ENCODE data around the gene YJEFN3. TPM values are rescaled to one million over a fixed set of nuclear protein-coding genes. Genes with fewer than 3 reads are reported as not detected.

Gene YJEFN3
- total RNA-seq, 4 donors from 2014 or later, result 1.1 to 12.0 (median 1.7) TPM

GRCh38 chr19:19543101-19543500 lies 14.4 kb downstream of the YJEFN3 start:
- H3K4me3 ChIP-seq, result no peak overlapping the region
- H3K9me3 ChIP-seq, result no peaks in the 10 kb centered on the region
- H3K27me3 ChIP-seq, result peaks cover 40% of the 10 kb centered on the region
- H3K36me3 ChIP-seq, result no peaks in the 10 kb centered on the region
- TF ChIP-seq CTCF (IDR thresholded peaks at IDR 0.05) (no peak), POLR2A (IDR thresholded peaks at IDR 0.05) (no peak), EP300 (IDR thresholded peaks at IDR 0.05) (no peak), POLR2AphosphoS5 (IDR thresholded peaks at IDR 0.05) (no peak)
- H3K4me1 ChIP-seq, result peaks cover 37% of the 10 kb centered on the region
- H3K27ac ChIP-seq, result no peak overlapping the region
- 93% methylated on average over 7 of the region's 13 CpGs for WGBS
- no peak for DNase-seq (ENCODE audit: low spot score in 2 of 2)

- Histone ChIP-seq H3K27ac (no peak overlapping the region), H3K4me1 (peaks cover 32% of the 10 kb centered on the region), H3K36me3 (no peaks in the 10 kb centered on the region), H3K4me3 (no peak overlapping the region), H3K27me3 (peaks cover 43% of the 10 kb centered on the region), H3K9me3 (no peaks in the 10 kb centered on the region)
- no peak for DNase-seq (ENCODE audit: low spot score in 2 of 2)
- TF ChIP-seq EP300 (IDR thresholded peaks at IDR 0.05), result no peak
- no peak for TF ChIP-seq CTCF (IDR thresholded peaks at IDR 0.05)
- WGBS, result 97% methylated on average over 18 of the region's 19 CpGs
These were observed 14.9 kb downstream of the YJEFN3 start for GRCh38 chr19:19543640-19544039.

GRCh38 chr19:19544257-19544953 lies 15.7 kb downstream of the YJEFN3 start:
- peaks cover 49% of the 10 kb centered on the region for H3K27me3 ChIP-seq
- 92% methylated on average over 42 of the region's 75 CpGs for WGBS

DNA sequence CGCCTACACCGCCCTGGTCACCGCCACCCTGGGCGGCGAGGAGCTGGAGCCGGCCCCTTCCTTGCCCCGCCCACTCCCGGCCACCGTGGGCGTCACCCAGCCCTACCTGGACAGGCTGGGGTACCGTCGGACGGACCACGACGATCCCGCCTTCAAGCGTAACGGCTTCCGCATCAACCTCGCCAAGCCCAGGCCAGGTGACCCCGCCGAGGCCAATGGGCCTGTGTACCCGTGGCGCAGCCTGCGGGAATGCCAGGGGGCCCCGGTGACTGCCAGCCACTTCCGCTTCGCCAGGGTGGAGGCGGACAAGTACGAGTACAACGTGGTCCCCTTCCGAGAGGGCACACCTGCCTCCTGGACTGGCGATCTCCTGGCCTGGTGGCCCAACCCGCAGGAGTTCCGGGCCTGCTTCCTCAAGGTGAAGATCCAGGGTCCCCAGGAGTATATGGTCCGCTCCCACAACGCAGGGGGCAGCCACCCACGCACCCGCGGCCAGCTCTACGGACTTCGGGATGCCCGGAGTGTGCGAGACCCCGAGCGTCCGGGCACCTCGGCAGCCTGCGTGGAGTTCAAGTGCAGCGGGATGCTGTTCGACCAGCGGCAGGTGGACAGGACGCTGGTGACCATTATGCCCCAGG lies 16.4 kb downstream of the YJEFN3 start:
- Histone ChIP-seq H3K27me3 (peaks cover 55% of the 10 kb centered on the region), H3K27ac (no peak overlapping the region), H3K36me3 (no peaks in the 10 kb centered on the region), H3K9me3 (no peaks in the 10 kb centered on the region), H3K4me3 (no peak overlapping the region), H3K4me1 (peaks cover 25% of the 10 kb centered on the region)
- DNase-seq (ENCODE audit: low spot score in 2 of 2), result no peak
- TF ChIP-seq CTCF (IDR thresholded peaks at IDR 0.05) (no peak), POLR2A (IDR thresholded peaks at IDR 0.05) (no peak), POLR2AphosphoS5 (IDR thresholded peaks at IDR 0.05) (no peak), EP300 (IDR thresholded peaks at IDR 0.05) (no peak)
- 90% methylated on average over 22 of the region's 53 CpGs for WGBS

More at GRCh38 chr19:19544257-19544953, 15.7 kb downstream of the YJEFN3 start:
- Histone ChIP-seq H3K9me3 (no peaks in the 10 kb centered on the region), H3K4me1 (peaks cover 26% of the 10 kb centered on the region), H3K27ac (no peak overlapping the region), H3K36me3 (no peaks in the 10 kb centered on the region), H3K4me3 (no peak overlapping the region)
- DNase-seq (ENCODE audit: low spot score in 2 of 2), result no peak
- TF ChIP-seq EP300 (IDR thresholded peaks at IDR 0.05) (no peak), POLR2AphosphoS5 (IDR thresholded peaks at IDR 0.05) (no peak), CTCF (IDR thresholded peaks at IDR 0.05) (no peak), POLR2A (IDR thresholded peaks at IDR 0.05) (no peak)

DNA sequence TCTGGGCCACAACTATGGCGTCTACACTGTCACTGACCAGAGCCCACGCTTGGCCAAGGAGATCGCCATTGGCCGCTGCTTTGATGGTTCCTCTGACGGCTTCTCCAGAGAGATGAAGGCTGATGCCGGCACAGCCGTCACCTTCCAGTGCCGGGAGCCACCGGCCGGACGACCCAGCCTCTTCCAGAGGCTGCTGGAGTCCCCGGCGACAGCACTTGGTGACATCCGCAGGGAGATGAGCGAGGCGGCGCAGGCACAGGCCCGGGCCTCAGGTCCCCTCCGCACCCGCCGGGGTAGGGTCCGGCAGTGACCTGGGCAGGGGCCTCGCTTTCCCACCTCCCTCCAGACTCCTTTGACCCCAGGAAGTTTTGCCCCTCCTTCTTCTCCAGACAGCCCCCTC lies 17.0 kb downstream of the YJEFN3 start:
- H3K36me3 ChIP-seq, result no peaks in the 10 kb centered on the region
- no peak for TF ChIP-seq POLR2AphosphoS5 (IDR thresholded peaks at IDR 0.05)
- TF ChIP-seq CTCF (IDR thresholded peaks at IDR 0.05), result no peak
- no peak for TF ChIP-seq EP300 (IDR thresholded peaks at IDR 0.05)
- TF ChIP-seq POLR2A (IDR thresholded peaks at IDR 0.05), result no peak
- H3K27ac ChIP-seq, result no peak overlapping the region
- H3K9me3 ChIP-seq, result no peaks in the 10 kb centered on the region
- no peak overlapping the region for H3K4me3 ChIP-seq
- H3K27me3 ChIP-seq, result peaks cover 55% of the 10 kb centered on the region
- WGBS, result 96% methylated on average over 14 of the region's 23 CpGs
- peaks cover 21% of the 10 kb centered on the region for H3K4me1 ChIP-seq
- DNase-seq (ENCODE audit: low spot score in 2 of 2), result no peak
